ENCODE results near the gene PBX1.

Gene PBX1

GRCh38 chr1:164760569-164760968, 201.6 kb downstream of the PBX1 start:
- no peak for DNase-seq (ENCODE audit: low read depth)

- no peak for DNase-seq (ENCODE audit: low read depth)
Measured at GRCh38 chr1:164761009-164761408, 202.0 kb downstream of the PBX1 start.

GRCh38 chr1:164763098-164763497, 204.1 kb downstream of the PBX1 start:
- DNase-seq (ENCODE audit: low read depth), result no peak

GRCh38 chr1:164764333-164764732, 205.3 kb downstream of the PBX1 start:
- no peak for DNase-seq (ENCODE audit: low read depth)

GRCh38 chr1:164765557-164765956, 206.6 kb downstream of the PBX1 start:
- DNase-seq (ENCODE audit: low read depth), result no peak

GRCh38 chr1:164765992-164766720, 207.2 kb downstream of the PBX1 start:
- no peak for DNase-seq (ENCODE audit: low read depth)

GRCh38 chr1:164767752-164768402, 208.9 kb downstream of the PBX1 start:
- no peak for DNase-seq (ENCODE audit: low read depth)

GRCh38 chr1:164768619-164769018, 209.6 kb downstream of the PBX1 start:
- DNase-seq (ENCODE audit: low read depth), result no peak

- no peak for DNase-seq (ENCODE audit: low read depth)
Measured at GRCh38 chr1:164769486-164770130, 210.6 kb downstream of the PBX1 start.

- no peak for DNase-seq (ENCODE audit: low read depth)
Measured at GRCh38 chr1:164770131-164770529, 211.1 kb downstream of the PBX1 start.

- no peak for DNase-seq (ENCODE audit: low read depth)
Measured at GRCh38 chr1:164771041-164771618, 212.1 kb downstream of the PBX1 start.

- no peak for DNase-seq (ENCODE audit: low read depth)
Measured at GRCh38 chr1:164771619-164772361, 212.8 kb downstream of the PBX1 start.

GRCh38 chr1:164772635-164773034, 213.7 kb downstream of the PBX1 start:
- no peak for DNase-seq (ENCODE audit: low read depth)

GRCh38 chr1:164773102-164773501, 214.1 kb downstream of the PBX1 start:
- DNase-seq (ENCODE audit: low read depth), result no peak

- DNase-seq (ENCODE audit: low read depth), result no peak
Measured at GRCh38 chr1:164774413-164774812, 215.4 kb downstream of the PBX1 start.

GRCh38 chr1:164774819-164775654, 216.1 kb downstream of the PBX1 start:
- no peak for DNase-seq (ENCODE audit: low read depth)

GRCh38 chr1:164777518-164777917, 218.5 kb downstream of the PBX1 start:
- DNase-seq (ENCODE audit: low read depth), result no peak

GRCh38 chr1:164779376-164779775, 220.4 kb downstream of the PBX1 start:
- no peak for DNase-seq (ENCODE audit: low read depth)

GRCh38 chr1:164780111-164780812, 221.3 kb downstream of the PBX1 start:
- no peak for DNase-seq (ENCODE audit: low read depth)

GRCh38 chr1:164780863-164781262, 221.9 kb downstream of the PBX1 start:
- DNase-seq (ENCODE audit: low read depth), result no peak

GRCh38 chr1:164781972-164782371, 223.0 kb downstream of the PBX1 start:
- no peak for DNase-seq (ENCODE audit: low read depth)
